SJSA1 (cell line): ENCODE data around the gene OR4M1. TPM values are rescaled to one million over a fixed set of nuclear protein-coding genes. Genes with fewer than 3 reads are reported as not detected.
"Not testable (repeated sequence)": the region's sequence is repeated elsewhere in the genome, so short reads cannot be mapped to it uniquely, and the experiment has no call there.

Source experiments
- DNase-seq, 2 experiments: peaks; one replicate each; pipeline ENCODE4 v3.0.0-alpha.2; 2015 to 2020; ENCODE audit warnings: low spot score in 2 of 2, low read depth in 1 of 2
- H3K27ac ChIP-seq: fragments of 250-450 bp; sonication (Bioruptor Pico); 2 replicates; pipeline ENCODE4 v1.5.1; 2020; ENCODE audit warnings: mild to moderate bottlenecking, moderate library complexity
- H3K27me3 ChIP-seq: fragments of 250-450 bp; sonication (Bioruptor Pico); replicated peaks from 2 replicates; pipeline ENCODE4 v1.5.1; 2020; ENCODE audit warnings: mild to moderate bottlenecking, moderate library complexity
- H3K36me3 ChIP-seq: fragments of 250-450 bp; sonication (Bioruptor Pico); 2 replicates; pipeline ENCODE4 v1.5.1; 2020; ENCODE audit warnings: mild to moderate bottlenecking
- H3K4me1 ChIP-seq: fragments of 250-450 bp; sonication (Bioruptor Pico); replicated peaks from 2 replicates; pipeline ENCODE4 v1.6.1; 2021; ENCODE audit warnings: mild to moderate bottlenecking
- H3K4me3 ChIP-seq: fragments of 250-450 bp; sonication (Bioruptor Pico); 2 replicates; pipeline ENCODE4 v1.5.1; 2020; ENCODE audit warnings: mild to moderate bottlenecking
- H3K9me3 ChIP-seq: fragments of 250-450 bp; sonication (Bioruptor Pico); replicated peaks from 2 replicates; pipeline ENCODE4 v1.5.1; 2020; ENCODE audit warnings: mild to moderate bottlenecking
- total RNA-seq: library from RNA; depleted of rRNA; stranded (reverse); fragments of >200 nt; shearing (Covaris generic); gene quantifications from 2 replicates; pipeline ENCODE4 v1.2.3, GENCODE V29; 2014; rRNA removed

The OR4M1 gene, protein sequence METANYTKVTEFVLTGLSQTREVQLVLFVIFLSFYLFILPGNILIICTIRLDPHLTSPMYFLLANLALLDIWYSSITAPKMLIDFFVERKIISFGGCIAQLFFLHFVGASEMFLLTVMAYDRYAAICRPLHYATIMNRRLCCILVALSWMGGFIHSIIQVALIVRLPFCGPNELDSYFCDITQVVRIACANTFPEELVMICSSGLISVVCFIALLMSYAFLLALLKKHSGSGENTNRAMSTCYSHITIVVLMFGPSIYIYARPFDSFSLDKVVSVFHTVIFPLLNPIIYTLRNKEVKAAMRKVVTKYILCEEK
- total RNA-seq, result not detected in 2 replicates

DNA sequence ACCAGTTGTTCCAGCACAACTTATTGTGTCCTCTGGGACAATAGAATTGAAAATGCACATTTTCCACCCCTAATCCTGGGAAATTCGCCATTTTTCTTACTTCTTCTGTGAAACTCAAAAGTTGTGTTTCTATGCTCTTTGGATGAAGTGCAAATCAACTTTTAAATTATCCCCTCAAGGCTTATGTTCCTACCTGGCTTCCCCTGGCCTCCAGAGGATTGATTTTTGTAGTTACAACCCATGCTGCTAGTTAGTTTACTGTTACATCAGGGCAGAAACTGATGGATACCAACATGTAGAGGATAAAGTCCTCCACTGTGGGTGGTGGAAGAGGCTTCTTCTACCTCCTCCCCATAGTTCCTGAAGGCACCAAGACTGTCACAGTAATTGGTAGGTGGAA is at the start of gene OR4M1:
Gene OR4M1 (plus strand): TSS at position 301 of the 400 bp plus-strand sequence. CDS start 6,819 bp downstream, outside the sequence.
- H3K4me3 ChIP-seq, H3K36me3 ChIP-seq, H3K27me3 ChIP-seq, H3K4me1 ChIP-seq, H3K9me3 ChIP-seq, H3K27ac ChIP-seq, DNase-seq: not testable (repeated sequence)

DNA sequence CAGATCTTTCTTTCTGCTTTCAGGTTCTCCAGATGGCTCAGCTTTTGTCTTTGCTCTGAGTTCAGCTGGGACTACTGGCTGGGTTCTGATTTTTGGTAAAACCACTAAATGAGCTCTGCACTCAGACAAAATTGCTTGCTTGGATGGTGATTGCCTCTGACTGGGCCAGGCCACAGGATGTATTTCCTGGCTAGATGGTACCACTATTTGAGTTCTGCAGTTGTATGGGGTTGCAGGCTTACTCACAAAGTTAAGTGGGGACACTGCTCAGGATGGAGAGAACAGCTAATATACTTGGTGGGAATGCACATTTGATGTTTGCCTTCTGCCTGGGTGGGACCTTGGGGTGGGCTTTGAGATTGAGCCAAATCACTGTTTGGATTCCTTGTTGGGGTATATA is 43.9 kb upstream of the OR4M1 start:
- no peaks in the 10 kb centered on the region for H3K4me1 ChIP-seq
- no peak overlapping the region for H3K27ac ChIP-seq
- H3K36me3 ChIP-seq, result no peaks in the 10 kb centered on the region
- H3K4me3 ChIP-seq, result no peak overlapping the region
- H3K9me3 ChIP-seq, result no peaks in the 10 kb centered on the region
- H3K27me3 ChIP-seq, result no peaks in the 10 kb centered on the region
- no peak for DNase-seq

DNA sequence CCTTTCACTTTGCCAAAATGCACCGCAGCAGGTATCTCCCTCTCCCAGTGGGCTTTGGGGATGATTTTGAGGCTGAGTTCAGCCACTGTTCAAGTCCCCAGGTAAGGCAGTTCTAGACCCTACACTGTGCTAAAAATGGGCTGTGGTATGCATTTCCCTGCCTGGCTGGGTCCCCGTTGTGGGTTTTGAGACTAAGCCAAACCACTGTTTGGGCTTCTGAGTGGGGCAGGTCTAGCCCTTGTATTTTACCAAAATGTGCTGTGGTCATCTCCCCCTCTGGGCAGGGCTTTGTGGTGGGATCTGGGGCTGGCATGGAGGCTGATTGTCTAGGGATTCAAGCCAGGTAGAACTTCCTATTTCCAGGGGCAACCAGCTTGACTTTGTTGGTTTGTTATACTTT is 43.5 kb upstream of the OR4M1 start:
- DNase-seq, result no peak
- no peaks in the 10 kb centered on the region for H3K27me3 ChIP-seq
- H3K4me3 ChIP-seq, result no peak overlapping the region
- H3K9me3 ChIP-seq, result no peaks in the 10 kb centered on the region
- no peaks in the 10 kb centered on the region for H3K36me3 ChIP-seq
- no peaks in the 10 kb centered on the region for H3K4me1 ChIP-seq
- H3K27ac ChIP-seq, result no peak overlapping the region

DNA sequence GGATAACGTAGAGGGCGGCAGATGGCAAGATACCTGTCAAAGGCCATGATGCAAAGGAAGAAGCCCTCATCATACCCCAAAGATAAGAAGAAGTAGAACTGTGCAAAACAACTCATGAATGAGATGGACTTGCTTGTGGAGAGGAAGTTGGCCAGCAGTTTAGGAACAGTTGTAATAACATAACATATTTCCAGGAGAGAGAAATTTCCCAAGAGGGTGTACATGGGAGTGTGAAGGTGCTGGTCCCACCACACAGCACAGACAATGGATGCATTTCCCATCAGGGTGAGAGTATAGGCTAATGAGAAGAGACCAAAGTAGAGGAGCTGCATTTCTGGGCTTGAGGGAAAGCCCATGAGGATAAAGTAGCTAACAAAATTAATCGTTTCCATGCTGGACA is 39.4 kb upstream of the OR4M1 start:
- not testable (repeated sequence) for H3K4me1 ChIP-seq, DNase-seq, H3K27me3 ChIP-seq, H3K9me3 ChIP-seq, H3K27ac ChIP-seq, H3K36me3 ChIP-seq, H3K4me3 ChIP-seq

DNA sequence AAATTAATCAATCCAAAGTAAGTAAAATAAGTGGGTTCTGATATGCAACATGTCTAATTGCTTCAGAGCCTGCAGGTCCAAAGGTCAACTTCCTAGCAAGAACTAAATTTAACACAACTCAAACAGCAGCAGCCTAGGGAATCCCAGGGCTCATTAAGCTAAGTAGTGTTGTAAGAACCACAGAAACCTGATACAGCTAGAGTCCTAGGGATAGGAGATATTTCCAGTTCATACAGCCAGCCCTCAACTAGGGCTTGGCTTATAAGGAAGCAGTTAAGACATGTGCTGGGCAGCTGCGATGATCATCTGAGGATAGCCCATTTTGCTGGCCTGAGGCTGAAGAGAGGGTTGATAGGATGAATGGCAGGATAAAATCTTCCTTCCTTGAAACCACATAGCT is 30.0 kb upstream of the OR4M1 start, which contains the start of gene OR4Q3:
Gene OR4Q3 (plus strand): TSS at position 316 of the 400 bp plus-strand sequence.
- H3K27ac ChIP-seq, result no peak within 1 kb of the TSS
- no peak within 1 kb of the TSS for H3K4me3 ChIP-seq
- H3K36me3 ChIP-seq, result no peaks in the 10 kb centered on the region
- no peaks in the 10 kb centered on the region for H3K4me1 ChIP-seq
- no peaks in the 10 kb centered on the region for H3K27me3 ChIP-seq
- H3K9me3 ChIP-seq, result no peaks in the 10 kb centered on the region
- no peak for DNase-seq

DNA sequence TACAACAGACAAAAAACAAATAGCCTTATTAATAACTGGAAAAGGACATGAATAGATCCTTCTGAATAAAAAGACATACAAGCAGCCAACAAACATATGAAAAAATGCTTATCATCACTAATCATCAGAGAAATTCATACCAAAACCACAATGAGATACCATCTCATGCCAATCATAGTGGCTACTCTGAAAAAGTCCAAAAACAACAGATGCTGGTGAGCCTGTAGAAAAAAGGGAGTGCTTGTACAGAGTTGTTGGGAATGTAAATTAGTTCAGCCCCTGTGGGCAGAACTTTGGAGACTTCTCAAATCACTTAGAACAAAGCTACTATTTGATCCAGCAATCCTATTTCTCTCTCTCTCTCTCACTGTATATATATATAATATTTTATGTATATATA is 21.0 kb upstream of the OR4M1 start:
- H3K27ac ChIP-seq, H3K36me3 ChIP-seq, H3K27me3 ChIP-seq, DNase-seq, H3K4me3 ChIP-seq, H3K4me1 ChIP-seq, H3K9me3 ChIP-seq: not testable (repeated sequence)

DNA sequence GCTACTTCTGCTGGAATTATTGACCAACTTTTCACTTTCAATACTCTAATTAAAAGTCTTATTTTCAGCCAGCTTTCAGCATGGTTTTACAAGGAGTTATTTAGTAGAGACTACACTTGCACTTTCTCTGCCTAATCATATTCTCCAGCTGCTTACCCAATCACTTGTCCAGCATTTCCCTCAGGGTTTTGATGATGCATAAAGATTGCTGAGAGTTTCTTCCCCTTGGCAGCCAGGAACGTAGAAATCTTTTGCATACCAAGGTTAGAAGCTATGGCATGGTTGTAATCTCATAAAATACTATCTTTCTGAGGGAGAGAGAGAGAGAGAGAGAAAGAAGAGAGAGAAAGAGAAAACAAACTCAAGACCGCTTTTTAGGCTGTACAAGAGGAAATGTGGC is 19.1 kb upstream of the OR4M1 start:
- no peaks in the 10 kb centered on the region for H3K27me3 ChIP-seq
- DNase-seq, result no peak
- H3K9me3 ChIP-seq, result no peaks in the 10 kb centered on the region
- H3K27ac ChIP-seq, result no peak overlapping the region
- H3K36me3 ChIP-seq, result no peaks in the 10 kb centered on the region
- no peak overlapping the region for H3K4me3 ChIP-seq
- H3K4me1 ChIP-seq, result no peaks in the 10 kb centered on the region

DNA sequence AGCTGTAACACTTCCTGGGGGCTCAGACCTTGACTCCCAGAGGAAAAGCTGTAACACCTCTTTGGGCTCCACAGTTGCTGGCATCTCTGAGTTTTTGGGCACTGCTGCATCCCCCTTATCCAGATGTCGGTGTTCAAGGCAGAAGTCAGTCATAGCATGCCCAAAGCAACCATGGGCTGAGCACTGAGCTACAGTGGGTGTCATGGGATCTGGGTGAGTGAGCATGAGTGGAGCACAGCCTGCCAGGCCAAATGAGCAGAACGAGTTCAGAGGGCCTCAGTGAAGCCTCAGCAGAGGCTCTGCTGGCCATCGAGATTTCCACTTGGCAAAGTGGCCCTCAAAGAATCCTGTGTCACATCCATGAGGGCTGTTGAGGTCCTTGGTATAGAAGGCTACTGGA is 1.8 kb upstream of the OR4M1 start:
- H3K9me3 ChIP-seq, H3K4me1 ChIP-seq, DNase-seq, H3K4me3 ChIP-seq, H3K36me3 ChIP-seq, H3K27ac ChIP-seq, H3K27me3 ChIP-seq: not testable (repeated sequence)

DNA sequence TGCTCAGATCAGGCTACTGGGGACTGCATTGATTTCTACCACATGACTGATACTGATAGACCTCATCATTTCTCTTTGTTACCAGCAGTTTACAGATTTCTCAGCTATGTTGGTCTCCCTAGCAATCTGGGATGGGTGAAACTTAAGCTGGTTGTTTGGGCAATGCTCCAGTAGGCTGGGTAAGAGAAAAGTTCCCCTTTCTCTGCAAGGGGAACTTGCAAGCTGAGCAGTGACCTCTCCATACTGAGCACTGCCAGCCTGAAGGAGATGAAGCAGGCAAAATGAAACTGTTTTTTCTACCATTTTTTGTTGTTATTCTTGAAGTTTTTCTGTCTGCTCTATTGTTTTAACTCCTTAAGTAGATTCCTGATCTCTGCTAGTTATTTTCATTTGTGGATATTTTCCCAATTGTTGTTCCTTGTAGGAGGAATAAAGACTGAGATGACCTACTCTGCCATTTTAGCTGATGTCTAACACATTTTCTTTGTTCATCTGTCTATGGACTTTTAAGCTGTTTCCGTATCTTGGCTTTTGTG is 1.3 kb upstream of the OR4M1 start:
- no peak overlapping the region for H3K4me3 ChIP-seq
- H3K27ac ChIP-seq, result no peak overlapping the region
- no peaks in the 10 kb centered on the region for H3K27me3 ChIP-seq
- DNase-seq, result no peak
- H3K36me3 ChIP-seq, result no peaks in the 10 kb centered on the region
- no peaks in the 10 kb centered on the region for H3K4me1 ChIP-seq
- H3K9me3 ChIP-seq, result no peaks in the 10 kb centered on the region

DNA sequence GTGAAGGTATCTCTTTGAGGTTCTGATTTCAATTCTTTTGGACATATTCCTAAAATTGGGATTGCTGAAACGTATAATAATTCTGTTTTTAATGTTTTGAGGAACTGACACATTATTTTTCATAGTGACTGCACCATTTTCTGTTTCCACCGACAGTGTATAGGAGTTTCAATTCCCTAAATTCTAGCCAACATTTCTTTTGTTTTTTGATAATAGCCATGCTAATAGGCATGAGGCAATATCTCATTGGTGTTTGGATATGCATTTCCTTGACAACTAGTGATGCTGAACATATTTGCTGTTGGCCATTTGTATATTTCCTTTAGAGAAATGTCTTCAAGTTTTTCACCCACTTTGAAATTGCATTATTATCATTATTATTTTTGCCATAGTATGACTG is 850 bp upstream of the OR4M1 start:
- H3K27ac ChIP-seq, H3K9me3 ChIP-seq, H3K36me3 ChIP-seq, H3K4me3 ChIP-seq, H3K27me3 ChIP-seq, H3K4me1 ChIP-seq, DNase-seq: not testable (repeated sequence)

DNA sequence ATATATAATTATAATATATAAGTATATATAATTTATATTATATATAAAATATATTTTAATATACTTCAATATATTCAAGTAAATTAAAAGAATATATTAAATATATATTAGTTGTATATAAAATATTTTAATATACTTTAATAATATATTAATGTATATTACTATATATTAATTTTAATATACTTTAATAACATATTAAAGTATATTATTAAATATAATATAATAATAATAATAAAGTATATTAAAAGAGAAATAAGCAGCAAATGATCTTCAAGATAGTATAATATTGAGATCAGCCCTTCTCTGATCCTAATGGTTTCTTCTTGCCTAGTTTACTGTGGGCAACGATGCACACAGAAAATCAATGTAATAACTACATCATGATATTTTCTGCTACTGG is 2.3 kb downstream of the OR4M1 start:
- Histone ChIP-seq H3K36me3 (no peaks in the 10 kb centered on the region), H3K27ac (no peak overlapping the region), H3K4me3 (no peak overlapping the region), H3K4me1 (no peaks in the 10 kb centered on the region), H3K27me3 (no peaks in the 10 kb centered on the region), H3K9me3 (no peaks in the 10 kb centered on the region)
- no peak for DNase-seq

DNA sequence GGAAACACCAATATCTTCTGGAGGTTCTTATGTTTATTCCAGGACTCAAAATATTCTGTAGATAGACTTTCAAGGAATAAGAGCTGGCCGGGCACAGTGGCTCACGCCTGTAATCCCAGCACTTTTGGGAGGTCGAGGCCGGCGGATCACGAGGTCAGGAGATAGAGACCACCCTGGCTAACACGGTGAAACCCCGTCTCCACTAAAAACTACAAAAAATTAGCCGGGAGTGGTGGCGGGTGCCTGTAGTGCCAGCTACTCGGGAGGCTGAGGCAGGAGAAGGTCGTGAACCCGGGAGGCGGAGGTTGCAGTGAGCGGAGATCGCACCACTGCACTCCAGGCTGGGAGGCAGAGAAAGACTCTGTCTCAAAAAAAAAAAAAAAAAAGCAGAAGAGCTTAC is 12.5 kb downstream of the OR4M1 start:
- not testable (repeated sequence) for H3K27ac ChIP-seq, DNase-seq, H3K4me3 ChIP-seq, H3K27me3 ChIP-seq, H3K36me3 ChIP-seq, H3K4me1 ChIP-seq, H3K9me3 ChIP-seq

DNA sequence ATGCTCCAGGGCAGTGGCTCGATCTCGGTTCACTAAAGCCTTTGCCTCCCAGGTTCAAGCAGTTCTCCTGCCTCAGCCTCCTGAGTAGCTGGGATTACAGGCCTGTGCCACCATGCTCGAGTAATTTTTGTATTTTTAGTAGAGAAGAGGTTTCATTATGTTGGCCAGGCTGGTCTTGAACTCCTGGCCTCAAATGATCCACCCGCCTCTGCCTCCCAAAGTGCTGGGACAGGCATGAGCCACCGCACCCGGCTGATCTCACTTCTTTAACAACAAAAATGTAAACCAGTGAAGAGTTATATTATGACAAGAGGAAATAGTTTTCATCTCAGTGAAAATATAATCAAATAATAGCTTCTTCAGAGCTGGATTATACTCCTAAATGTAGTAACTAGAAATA is 14.0 kb downstream of the OR4M1 start:
- not testable (repeated sequence) for DNase-seq, H3K9me3 ChIP-seq, H3K36me3 ChIP-seq, H3K27ac ChIP-seq, H3K4me1 ChIP-seq, H3K27me3 ChIP-seq, H3K4me3 ChIP-seq

DNA sequence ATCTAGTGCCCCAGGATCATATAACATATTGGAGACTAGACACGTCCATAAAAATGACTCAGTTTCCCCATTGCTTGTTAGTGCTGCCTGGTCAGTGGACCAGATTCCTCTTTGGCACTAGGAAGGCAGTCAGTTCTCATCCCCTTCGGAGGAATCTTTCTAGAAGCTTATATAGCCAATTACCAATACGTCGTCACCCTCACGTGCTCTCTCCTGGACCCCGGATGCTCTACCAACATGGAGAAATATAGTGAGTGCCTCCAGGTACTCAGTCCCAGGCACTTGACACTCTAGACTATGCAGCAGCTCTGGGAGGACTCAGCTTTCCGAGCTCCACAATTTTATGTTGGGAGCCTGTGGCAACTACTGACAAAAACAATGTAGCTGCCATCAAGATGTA is 14.8 kb downstream of the OR4M1 start:
- not testable (repeated sequence) for H3K4me1 ChIP-seq, H3K27me3 ChIP-seq, H3K36me3 ChIP-seq, DNase-seq, H3K27ac ChIP-seq, H3K9me3 ChIP-seq, H3K4me3 ChIP-seq
